ENCODE data around the gene PDE9A.

DNA sequence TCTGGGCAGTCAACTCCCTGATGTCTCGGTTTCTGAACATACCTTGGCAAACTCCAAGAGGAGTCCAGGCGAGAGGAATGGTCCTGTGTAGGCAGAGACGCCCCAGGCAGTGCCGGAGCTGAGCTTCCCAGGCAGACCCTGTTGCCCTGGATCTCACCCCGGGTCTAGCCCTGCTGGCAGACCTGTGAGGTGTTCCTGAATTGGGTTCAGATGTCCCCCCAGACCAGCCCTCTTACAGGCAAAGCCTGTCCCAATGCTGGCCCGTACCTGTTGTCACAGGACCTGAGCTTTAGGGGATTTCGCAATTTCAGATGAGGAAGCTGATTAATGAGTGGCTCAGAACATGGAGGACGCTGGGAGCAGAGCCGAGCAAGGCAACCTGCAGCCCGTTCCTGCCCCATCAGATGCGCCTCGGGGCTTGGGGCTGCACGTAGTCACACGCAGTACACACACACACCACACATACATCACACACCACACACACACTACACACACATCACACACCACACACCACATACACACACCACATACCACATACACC is 38.5 kb upstream of the PDE9A start:
- TF ChIP-seq ESRRA (CRISPR knock-in tag; IDR thresholded peaks at IDR 0.05; ENCODE audit: borderline replicate concordance) (no peak), FOXP1 (CRISPR knock-in tag; IDR thresholded peaks at IDR 0.05; ENCODE audit: borderline replicate concordance) (no peak), ZNF317 (CRISPR knock-in tag; IDR thresholded peaks at IDR 0.05; ENCODE audit: borderline replicate concordance, low read depth) (no peak), SP1 (CRISPR knock-in tag; conservative IDR thresholded peaks at IDR 0.05) (no peak), MYBL2 (CRISPR knock-in tag; IDR thresholded peaks at IDR 0.05) (no peak)
- TF ChIP-seq, protein P1, sequence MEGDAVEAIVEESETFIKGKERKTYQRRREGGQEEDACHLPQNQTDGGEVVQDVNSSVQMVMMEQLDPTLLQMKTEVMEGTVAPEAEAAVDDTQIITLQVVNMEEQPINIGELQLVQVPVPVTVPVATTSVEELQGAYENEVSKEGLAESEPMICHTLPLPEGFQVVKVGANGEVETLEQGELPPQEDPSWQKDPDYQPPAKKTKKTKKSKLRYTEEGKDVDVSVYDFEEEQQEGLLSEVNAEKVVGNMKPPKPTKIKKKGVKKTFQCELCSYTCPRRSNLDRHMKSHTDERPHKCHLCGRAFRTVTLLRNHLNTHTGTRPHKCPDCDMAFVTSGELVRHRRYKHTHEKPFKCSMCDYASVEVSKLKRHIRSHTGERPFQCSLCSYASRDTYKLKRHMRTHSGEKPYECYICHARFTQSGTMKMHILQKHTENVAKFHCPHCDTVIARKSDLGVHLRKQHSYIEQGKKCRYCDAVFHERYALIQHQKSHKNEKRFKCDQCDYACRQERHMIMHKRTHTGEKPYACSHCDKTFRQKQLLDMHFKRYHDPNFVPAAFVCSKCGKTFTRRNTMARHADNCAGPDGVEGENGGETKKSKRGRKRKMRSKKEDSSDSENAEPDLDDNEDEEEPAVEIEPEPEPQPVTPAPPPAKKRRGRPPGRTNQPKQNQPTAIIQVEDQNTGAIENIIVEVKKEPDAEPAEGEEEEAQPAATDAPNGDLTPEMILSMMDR (IDR thresholded peaks at IDR 0.05): no peak
- TF ChIP-seq, protein P2, sequence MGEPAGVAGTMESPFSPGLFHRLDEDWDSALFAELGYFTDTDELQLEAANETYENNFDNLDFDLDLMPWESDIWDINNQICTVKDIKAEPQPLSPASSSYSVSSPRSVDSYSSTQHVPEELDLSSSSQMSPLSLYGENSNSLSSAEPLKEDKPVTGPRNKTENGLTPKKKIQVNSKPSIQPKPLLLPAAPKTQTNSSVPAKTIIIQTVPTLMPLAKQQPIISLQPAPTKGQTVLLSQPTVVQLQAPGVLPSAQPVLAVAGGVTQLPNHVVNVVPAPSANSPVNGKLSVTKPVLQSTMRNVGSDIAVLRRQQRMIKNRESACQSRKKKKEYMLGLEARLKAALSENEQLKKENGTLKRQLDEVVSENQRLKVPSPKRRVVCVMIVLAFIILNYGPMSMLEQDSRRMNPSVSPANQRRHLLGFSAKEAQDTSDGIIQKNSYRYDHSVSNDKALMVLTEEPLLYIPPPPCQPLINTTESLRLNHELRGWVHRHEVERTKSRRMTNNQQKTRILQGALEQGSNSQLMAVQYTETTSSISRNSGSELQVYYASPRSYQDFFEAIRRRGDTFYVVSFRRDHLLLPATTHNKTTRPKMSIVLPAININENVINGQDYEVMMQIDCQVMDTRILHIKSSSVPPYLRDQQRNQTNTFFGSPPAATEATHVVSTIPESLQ (CRISPR knock-in tag; IDR thresholded peaks at IDR 0.05): no peak

All from WTC11 (cell line).